HFFc6 (cell line): ENCODE results near the gene SZRD1. TPM values are rescaled to one million over a fixed set of nuclear protein-coding genes. Genes with fewer than 3 reads are reported as not detected.

Experiments used
- DNase-seq: peaks from one replicate; pipeline ENCODE4 v3.0.0-alpha.2; 2018
- H3K27ac Mint-ChIP-seq: 2 replicates; pipeline ENCODE4 v1.8.0; 2020; ENCODE audit warnings: mild to moderate bottlenecking, mixed read lengths
- H3K27me3 Mint-ChIP-seq: 2 replicates; pipeline ENCODE4 v1.8.0; 2021; ENCODE audit warnings: mild to moderate bottlenecking, moderate library complexity, mixed read lengths; ENCODE audit not compliant: insufficient read depth
- H3K36me3 Mint-ChIP-seq: 2 replicates; pipeline ENCODE4 v1.8.0; 2021; ENCODE audit warnings: low read depth, mixed read lengths
- H3K4me1 Mint-ChIP-seq: 2 replicates; pipeline ENCODE4 v1.8.0; 2020; ENCODE audit warnings: low read depth, mixed read lengths
- H3K4me3 Mint-ChIP-seq: 2 replicates; pipeline ENCODE4 v1.8.0; 2020; ENCODE audit warnings: mild to moderate bottlenecking, moderate library complexity, mixed read lengths
- H3K9me3 Mint-ChIP-seq: 2 replicates; pipeline ENCODE4 v1.8.0; 2020; ENCODE audit warnings: mild to moderate bottlenecking, mixed read lengths
- total RNA-seq, 6 experiments: library from RNA; stranded (reverse); fragmentation: NEBNext Ultra II Directional; extraction: Animal tissue kit (Norgen Biotek cat#: 25700); gene quantifications; 2 replicates in 1 of 6; 3 replicates in 5 of 6; pipeline ENCODE4 v1.2.3, GENCODE V29; 2021
- TF ChIP-seq, protein P1 (sequence below): fragments of 200-600 bp; sonication (generic); IDR thresholded peaks from 2 replicates; pipeline ENCODE4 v1.5.0; 2021; ENCODE audit warnings: antibody characterized with exemption, mild to moderate bottlenecking

Gene SZRD1
- total RNA-seq, 6 experiments from 2014 or later = 210 to 246 (median 229) TPM

DNA sequence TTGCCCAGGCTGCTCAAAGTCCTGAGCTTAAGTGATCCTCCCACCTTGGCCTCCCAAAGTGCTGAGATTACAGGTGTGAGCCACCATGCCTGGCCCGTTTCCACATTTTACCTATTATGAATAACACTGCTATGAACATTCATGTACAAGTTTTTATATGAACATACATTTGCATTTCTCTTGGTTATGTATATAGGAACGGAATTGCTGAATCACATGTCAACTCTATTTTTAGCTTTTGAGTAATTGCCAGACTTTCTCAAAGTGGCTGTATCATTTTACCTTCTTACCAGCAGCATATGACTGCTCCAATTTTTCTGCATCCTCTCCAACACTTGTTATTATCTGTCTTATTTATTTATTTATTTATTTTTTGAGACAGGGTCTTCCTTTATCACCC lies 67.5 kb downstream of the SZRD1 start:
- Mint-ChIP-seq H3K4me1 (no peaks in the 10 kb centered on the region), H3K4me3 (no peak overlapping the region), H3K9me3 (no peaks in the 10 kb centered on the region), H3K27ac (no peak overlapping the region), H3K36me3 (no peaks in the 10 kb centered on the region), H3K27me3 (peaks cover 12% of the 10 kb centered on the region)
- TF ChIP-seq, protein P1, sequence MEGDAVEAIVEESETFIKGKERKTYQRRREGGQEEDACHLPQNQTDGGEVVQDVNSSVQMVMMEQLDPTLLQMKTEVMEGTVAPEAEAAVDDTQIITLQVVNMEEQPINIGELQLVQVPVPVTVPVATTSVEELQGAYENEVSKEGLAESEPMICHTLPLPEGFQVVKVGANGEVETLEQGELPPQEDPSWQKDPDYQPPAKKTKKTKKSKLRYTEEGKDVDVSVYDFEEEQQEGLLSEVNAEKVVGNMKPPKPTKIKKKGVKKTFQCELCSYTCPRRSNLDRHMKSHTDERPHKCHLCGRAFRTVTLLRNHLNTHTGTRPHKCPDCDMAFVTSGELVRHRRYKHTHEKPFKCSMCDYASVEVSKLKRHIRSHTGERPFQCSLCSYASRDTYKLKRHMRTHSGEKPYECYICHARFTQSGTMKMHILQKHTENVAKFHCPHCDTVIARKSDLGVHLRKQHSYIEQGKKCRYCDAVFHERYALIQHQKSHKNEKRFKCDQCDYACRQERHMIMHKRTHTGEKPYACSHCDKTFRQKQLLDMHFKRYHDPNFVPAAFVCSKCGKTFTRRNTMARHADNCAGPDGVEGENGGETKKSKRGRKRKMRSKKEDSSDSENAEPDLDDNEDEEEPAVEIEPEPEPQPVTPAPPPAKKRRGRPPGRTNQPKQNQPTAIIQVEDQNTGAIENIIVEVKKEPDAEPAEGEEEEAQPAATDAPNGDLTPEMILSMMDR = no peak
- DNase-seq = peak; percentile 12

- Mint-ChIP-seq H3K36me3 (no peaks in the 10 kb centered on the region), H3K4me3 (no peak within 1 kb of the TSS), H3K27me3 (peaks cover 5% of the 10 kb centered on the region), H3K9me3 (no peaks in the 10 kb centered on the region), H3K27ac (no peak within 1 kb of the TSS), H3K4me1 (peaks cover 14% of the 10 kb centered on the region)
- TF ChIP-seq, protein P1 = no peak
- DNase-seq = no peak
Observed at GRCh38 chr1:16436946-16437474, 70.0 kb downstream of the SZRD1 start, which contains the start of gene SPATA21. Gene SPATA21 (minus strand): TSS chr1:16437424. CDS start chr1:16431371, 6,053 bp downstream.

- Mint-ChIP-seq H3K4me1 (peaks cover 14% of the 10 kb centered on the region), H3K27ac (no peak overlapping the region), H3K36me3 (no peaks in the 10 kb centered on the region), H3K4me3 (no peak overlapping the region), H3K9me3 (no peaks in the 10 kb centered on the region), H3K27me3 (peaks cover 5% of the 10 kb centered on the region)
- DNase-seq = no peak
- TF ChIP-seq, protein P1 = no peak
Observed at GRCh38 chr1:16438516-16438915, 71.5 kb downstream of the SZRD1 start.

- Mint-ChIP-seq H3K9me3 (no peaks in the 10 kb centered on the region), H3K36me3 (peaks cover 2% of the 10 kb centered on the region; the same call in 1 of the 2 replicates), H3K4me1 (peaks cover 14% of the 10 kb centered on the region), H3K27me3 (peaks cover 5% of the 10 kb centered on the region), H3K27ac (no peak overlapping the region), H3K4me3 (no peak overlapping the region)
- no peak for DNase-seq
- TF ChIP-seq, protein P1 = no peak
Observed at GRCh38 chr1:16438924-16439323, 71.9 kb downstream of the SZRD1 start.

- TF ChIP-seq, protein P1 = no peak
- Mint-ChIP-seq H3K4me3 (peak overlapping the region; percentile 92), H3K4me1 (peaks cover 14% of the 10 kb centered on the region), H3K36me3 (peaks cover 8% of the 10 kb centered on the region; the same call in 1 of the 2 replicates), H3K27me3 (peaks cover 1% of the 10 kb centered on the region; the same call in 1 of the 2 replicates), H3K27ac (peak overlapping the region; percentile 87), H3K9me3 (no peaks in the 10 kb centered on the region)
- peak; percentile 5 for DNase-seq
Observed at GRCh38 chr1:16440131-16440469, 73.1 kb downstream of the SZRD1 start.
